Measurements from ENCODE around the gene FANCC. TPM values are rescaled to one million over a fixed set of nuclear protein-coding genes. Genes with fewer than 3 reads are reported as not detected.

FANCC gene
- polyA plus RNA-seq, 1 of the 3 experiments (the other 2 are of a cell fraction): 3.5 TPM

GRCh38 chr9:95104581-95104960 lies 212.9 kb downstream of the FANCC start:
- no peak overlapping the region for H2AFZ ChIP-seq (ENCODE audit: low read depth)
- ChIA-PET CTCF (interaction anchor here (5.6 kb wide), 1 partner anchor 25 kb away, joined by 65 read pairs; no protein-coding TSS in a partner anchor), POLR2A (no interaction called here)
- no peak overlapping the region for H3K4me3 ChIP-seq (ENCODE audit: low read depth in 2 of 2, low read length in 1 of 2)
- no peaks in the 10 kb centered on the region for H3K79me2 ChIP-seq (ENCODE audit: insufficient read depth)
- peaks cover 15 to 32% of the 10 kb centered on the region in 2 experiments for H3K36me3 ChIP-seq (replicated peaks in 1 of 2; ENCODE audit: control insufficient read depth in 1 of 2, insufficient read depth in 2 of 2, low read length in 1 of 2)
- 96% methylated on average over 7 of the region's 8 CpGs for WGBS (ENCODE audit: low lambda C conversion rate)
- TF ChIP-seq MEF2A (IDR thresholded peaks at IDR 0.05; ENCODE audit: borderline replicate concordance, low read depth) (no peak), RAD21 (IDR thresholded peaks at IDR 0.05; ENCODE audit: low read length) (no peak), FOXJ3 (CRISPR knock-in tag; IDR thresholded peaks at IDR 0.05) (no peak), RCOR1 (IDR thresholded peaks at IDR 0.05; ENCODE audit: low read length) (no peak), NRF1 (IDR thresholded peaks at IDR 0.05; ENCODE audit: low read depth, low read length) (no peak), FOSL2 (IDR thresholded peaks at IDR 0.05; ENCODE audit: borderline replicate concordance, low read depth) (no peak), TAF1 (IDR thresholded peaks at IDR 0.05; ENCODE audit: borderline replicate concordance, low read depth, low read length) (no peak), TEAD4 (IDR thresholded peaks at IDR 0.05; ENCODE audit: borderline replicate concordance, insufficient read depth) (no peak), MAX (IDR thresholded peaks at IDR 0.05; ENCODE audit: low read depth) (no peak), EZH2phosphoT487 (IDR thresholded peaks at IDR 0.05; ENCODE audit: borderline replicate concordance, low read depth) (no peak), RXRA (IDR thresholded peaks at IDR 0.05; ENCODE audit: borderline replicate concordance, low read depth) (no peak), GATA2 (CRISPR knock-in tag; IDR thresholded peaks at IDR 0.05) (no peak), JUND (IDR thresholded peaks at IDR 0.05) (no peak)
- no peaks in the 10 kb centered on the region for H3K27me3 ChIP-seq (ENCODE audit: insufficient read depth)
- peaks cover 7 to 58% of the 10 kb centered on the region in 2 experiments; a peak in 1 of 4 replicates for H3K4me1 ChIP-seq (ENCODE audit: control insufficient read depth in 1 of 2, insufficient read depth in 2 of 2, low read depth in 1 of 2, low read length in 1 of 2)
- H3K9me3 ChIP-seq: no peaks in the 10 kb centered on the region
- DNase-seq: no peak
- no peak overlapping the region for H3K9ac ChIP-seq
- H4K20me1 ChIP-seq (ENCODE audit: insufficient read depth): no peaks in the 10 kb centered on the region
- no peaks in the 10 kb centered on the region for H3K9me2 ChIP-seq
- H3K27ac ChIP-seq (ENCODE audit: low read depth in 2 of 2, low read length in 1 of 2): peak overlapping the region in 1 of 2 experiments; percentile 76; a peak in 2 of 4 replicates
- H3F3A ChIP-seq (replicated peaks; ENCODE audit: insufficient read depth): no peaks in the 10 kb centered on the region
- no peak overlapping the region for H3K4me2 ChIP-seq

GRCh38 chr9:95103871-95104580 lies 213.5 kb downstream of the FANCC start:
- CTCF ChIA-PET: interaction anchor here (0.7 to 5.6 kb wide), 7 partner anchors 22 to 435 kb away, joined by 3 to 65 read pairs (median 4); no protein-coding TSS in a partner anchor
- 60% methylated on average over 9 of the region's 20 CpGs for WGBS (ENCODE audit: low lambda C conversion rate)
- POLR2A ChIA-PET: interaction anchor here (0.8 kb wide), 1 partner anchor 24 kb away, joined by 3 read pairs; no protein-coding TSS in a partner anchor
- TF ChIP-seq USF2 (IDR thresholded peaks at IDR 0.05; ENCODE audit: borderline replicate concordance, low read depth, low read length) (no peak), FOXJ3 (CRISPR knock-in tag; IDR thresholded peaks at IDR 0.05) (0 out of 2 replicates have a peak, but pooled peaks have one; percentile 48), SIN3A (IDR thresholded peaks at IDR 0.05; ENCODE audit: borderline replicate concordance, low read depth, low read length) (no peak), RXRA (IDR thresholded peaks at IDR 0.05; ENCODE audit: borderline replicate concordance, low read depth) (no peak), RFX5 (IDR thresholded peaks at IDR 0.05; ENCODE audit: low read length) (no peak), GABPA (IDR thresholded peaks at IDR 0.05; ENCODE audit: low read depth) (no peak), GATA2 (CRISPR knock-in tag; IDR thresholded peaks at IDR 0.05) (peak; percentile 30; the same call in 1 of the 2 replicates), ZBTB33 (IDR thresholded peaks at IDR 0.05; ENCODE audit: borderline replicate concordance, low read depth) (no peak), USF1 (IDR thresholded peaks at IDR 0.05; ENCODE audit: borderline replicate concordance, low read depth) (no peak), EP300 (IDR thresholded peaks at IDR 0.05; ENCODE audit: borderline replicate concordance in 1 of 2, low read depth in 1 of 2, low read length in 1 of 2) (no peak), EZH2phosphoT487 (IDR thresholded peaks at IDR 0.05; ENCODE audit: borderline replicate concordance, low read depth) (no peak), IRF3 (IDR thresholded peaks at IDR 0.05; ENCODE audit: low read depth, low read length) (no peak)

More at GRCh38 chr9:95103871-95104580, 213.5 kb downstream of the FANCC start:
- no peaks in the 10 kb centered on the region for H4K20me1 ChIP-seq (ENCODE audit: insufficient read depth)
- H3K27ac ChIP-seq (ENCODE audit: low read depth in 2 of 2, low read length in 1 of 2): peak overlapping the region in 1 of 2 experiments; percentile 76; a peak in 2 of 4 replicates
- peaks cover 7 to 62% of the 10 kb centered on the region in 2 experiments; a peak in 1 of 4 replicates for H3K4me1 ChIP-seq (ENCODE audit: control insufficient read depth in 1 of 2, insufficient read depth in 2 of 2, low read depth in 1 of 2, low read length in 1 of 2)
- no peaks in the 10 kb centered on the region for H3K9me3 ChIP-seq
- H3F3A ChIP-seq (replicated peaks; ENCODE audit: insufficient read depth): no peaks in the 10 kb centered on the region
- H3K4me3 ChIP-seq (ENCODE audit: low read depth in 2 of 2, low read length in 1 of 2): no peak overlapping the region
- DNase-seq: peak; percentile 77
- H3K27me3 ChIP-seq (ENCODE audit: insufficient read depth): no peaks in the 10 kb centered on the region
- no peaks in the 10 kb centered on the region for H3K79me2 ChIP-seq (ENCODE audit: insufficient read depth)
- H3K4me2 ChIP-seq: no peak overlapping the region
- H3K9me2 ChIP-seq: no peaks in the 10 kb centered on the region
- H3K9ac ChIP-seq: no peak overlapping the region
- H2AFZ ChIP-seq (ENCODE audit: low read depth): no peak overlapping the region
- peaks cover 10 to 28% of the 10 kb centered on the region in 2 experiments for H3K36me3 ChIP-seq (replicated peaks in 1 of 2; ENCODE audit: control insufficient read depth in 1 of 2, insufficient read depth in 2 of 2, low read length in 1 of 2)
